ENCODE measurements around the gene PTCD2. TPM values are rescaled to one million over a fixed set of nuclear protein-coding genes. Genes with fewer than 3 reads are reported as not detected.

The PTCD2 gene
- total RNA-seq, 2 donors from 2014 or later = 9.5 to 13.4 TPM

GRCh38 chr5:72410688-72411295 is 90.6 kb downstream of the PTCD2 start:
- Histone ChIP-seq H3K27ac (ENCODE audit: low read depth, low read length) (no peak overlapping the region), H3K4me1 (ENCODE audit: control insufficient read depth, insufficient read depth, low read length) (peaks cover 4% of the 10 kb centered on the region), H3K9ac (ENCODE audit: extremely low read depth, low read length, poor library complexity, severe bottlenecking) (no peak overlapping the region), H3K9me3 (ENCODE audit: control insufficient read depth, low read length) (no peaks in the 10 kb centered on the region), H3K36me3 (ENCODE audit: control insufficient read depth, insufficient read depth, low read length) (no peaks in the 10 kb centered on the region), H3K4me3 (ENCODE audit: low read length) (no peak overlapping the region), H3K27me3 (ENCODE audit: control insufficient read depth, insufficient read depth, low read length, poor library complexity, severe bottlenecking) (no peaks in the 10 kb centered on the region)
- Mint-ChIP-seq H3K27me3 (ENCODE audit: insufficient read depth) (peaks cover 3% of the 10 kb centered on the region), H3K9me3 (no peaks in the 10 kb centered on the region), H3K27ac (no peak overlapping the region), H3K36me3 (ENCODE audit: low read depth) (no peaks in the 10 kb centered on the region), H3K4me3 (no peak overlapping the region), H3K4me1 (no peaks in the 10 kb centered on the region)
- no peak for TF ChIP-seq CTCF (conservative IDR thresholded peaks at IDR 0.05)
- WGBS, 2 experiments (ENCODE audit: insufficient coverage in 1 of 2, insufficient read length in 1 of 2) = 88 to 100% methylated on average over 1 to 2 of the region's 4 CpGs
- no peak for DNase-seq

GRCh38 chr5:72412283-72413055 is 92.3 kb downstream of the PTCD2 start:
- no peak overlapping the region for H3K27ac ChIP-seq (ENCODE audit: low read depth, low read length)
- peaks cover 4% of the 10 kb centered on the region for H3K4me1 ChIP-seq (ENCODE audit: control insufficient read depth, insufficient read depth, low read length)
- no peak overlapping the region for H3K4me3 Mint-ChIP-seq
- H3K9me3 Mint-ChIP-seq = no peaks in the 10 kb centered on the region
- H3K27me3 ChIP-seq (ENCODE audit: control insufficient read depth, insufficient read depth, low read length, poor library complexity, severe bottlenecking) = no peaks in the 10 kb centered on the region
- H3K4me1 Mint-ChIP-seq = no peaks in the 10 kb centered on the region
- H3K36me3 ChIP-seq (ENCODE audit: control insufficient read depth, insufficient read depth, low read length) = no peaks in the 10 kb centered on the region
- no peak for TF ChIP-seq CTCF (conservative IDR thresholded peaks at IDR 0.05)
- H3K27me3 Mint-ChIP-seq (ENCODE audit: insufficient read depth) = peaks cover 6% of the 10 kb centered on the region
- H3K36me3 Mint-ChIP-seq (ENCODE audit: low read depth) = no peaks in the 10 kb centered on the region
- H3K9me3 ChIP-seq (ENCODE audit: control insufficient read depth, low read length) = no peaks in the 10 kb centered on the region
- no peak overlapping the region for H3K9ac ChIP-seq (ENCODE audit: extremely low read depth, low read length, poor library complexity, severe bottlenecking)
- DNase-seq = no peak
- no peak overlapping the region for H3K4me3 ChIP-seq (ENCODE audit: low read length)
- H3K27ac Mint-ChIP-seq = no peak overlapping the region
- WGBS, 2 experiments (ENCODE audit: insufficient coverage in 1 of 2, insufficient read length in 1 of 2) = 89 to 91% methylated on average over 4 of the region's 4 CpGs

- TF ChIP-seq CTCF (conservative IDR thresholded peaks at IDR 0.05) = no peak
- DNase-seq = no peak
- WGBS, 2 experiments (ENCODE audit: insufficient coverage in 1 of 2, insufficient read length in 1 of 2) = 90 to 100% methylated on average over 2 to 5 of the region's 5 CpGs
- H3K4me1 ChIP-seq (ENCODE audit: control insufficient read depth, insufficient read depth, low read length) = peaks cover 4% of the 10 kb centered on the region
- Mint-ChIP-seq H3K4me1 (no peaks in the 10 kb centered on the region), H3K4me3 (no peak overlapping the region), H3K9me3 (no peaks in the 10 kb centered on the region), H3K27me3 (ENCODE audit: insufficient read depth) (peaks cover 9% of the 10 kb centered on the region), H3K36me3 (ENCODE audit: low read depth) (no peaks in the 10 kb centered on the region), H3K27ac (no peak overlapping the region)
- H3K27me3 ChIP-seq (ENCODE audit: control insufficient read depth, insufficient read depth, low read length, poor library complexity, severe bottlenecking) = no peaks in the 10 kb centered on the region
- H3K9ac ChIP-seq (ENCODE audit: extremely low read depth, low read length, poor library complexity, severe bottlenecking) = no peak overlapping the region
- no peaks in the 10 kb centered on the region for H3K9me3 ChIP-seq (ENCODE audit: control insufficient read depth, low read length)
- H3K36me3 ChIP-seq (ENCODE audit: control insufficient read depth, insufficient read depth, low read length) = no peaks in the 10 kb centered on the region
- no peak overlapping the region for H3K27ac ChIP-seq (ENCODE audit: low read depth, low read length)
- H3K4me3 ChIP-seq (ENCODE audit: low read length) = no peak overlapping the region
These were observed 95.6 kb downstream of the PTCD2 start for GRCh38 chr5:72415616-72416325.

Measured in endodermal cell (in vitro differentiated cells).